K562 (cell line): ENCODE measurements around the gene HLA-DOA.
A peak's percentile ranks its signal among the peaks of the same experiment; 100 is the strongest.

ENCODE experiments used
- CEBPB ChIP-seq: fragments of 450-650 bp; IDR thresholded peaks from 2 replicates; pipeline ENCODE4 v1.6.1; 2016; ENCODE audit warnings: missing genetic modification characterization, missing compliant biosample characterization
- TF ChIP-seq, protein P1 (sequence below): fragments of 450-650 bp; formaldehyde crosslinking; conservative IDR thresholded peaks from 2 replicates; pipeline ENCODE4 v1.4.0; 2022; ENCODE audit warnings: mild to moderate bottlenecking, missing genetic modification characterization

GRCh38 chr6:32982084-32982701 is 27.2 kb downstream of the HLA-DOA start:
- peak; percentile 23; the same call in 1 of the 2 replicates for TF ChIP-seq CEBPB (tag)
- TF ChIP-seq, protein P1, sequence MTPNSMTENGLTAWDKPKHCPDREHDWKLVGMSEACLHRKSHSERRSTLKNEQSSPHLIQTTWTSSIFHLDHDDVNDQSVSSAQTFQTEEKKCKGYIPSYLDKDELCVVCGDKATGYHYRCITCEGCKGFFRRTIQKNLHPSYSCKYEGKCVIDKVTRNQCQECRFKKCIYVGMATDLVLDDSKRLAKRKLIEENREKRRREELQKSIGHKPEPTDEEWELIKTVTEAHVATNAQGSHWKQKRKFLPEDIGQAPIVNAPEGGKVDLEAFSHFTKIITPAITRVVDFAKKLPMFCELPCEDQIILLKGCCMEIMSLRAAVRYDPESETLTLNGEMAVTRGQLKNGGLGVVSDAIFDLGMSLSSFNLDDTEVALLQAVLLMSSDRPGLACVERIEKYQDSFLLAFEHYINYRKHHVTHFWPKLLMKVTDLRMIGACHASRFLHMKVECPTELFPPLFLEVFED (CRISPR knock-in tag): no peak; the same call in none of the 2 replicates
